HEK293 (cell line): ENCODE results near the gene SPART.

ENCODE experiments used
- CTCF ChIA-PET: fragments of 350-600 bp; formaldehyde crosslinking; extraction: SDS; loops from one replicate; lab custom pipeline; 2021; ENCODE audit warnings: antibody characterized with exemption; lab: Yijun Ruan, JAX
- POLR2A ChIA-PET: fragments of 300-600 bp; formaldehyde crosslinking; extraction: SDS; loops from one replicate; lab custom pipeline; 2020; ENCODE audit warnings: antibody characterized with exemption, inconsistent platforms; lab: Yijun Ruan, JAX
- H3K27ac ChIP-seq: fragments of 200-500 bp; sonication (Bioruptor generic); 2 replicates; pipeline ENCODE4 v1.5.1; 2014; ENCODE audit warnings: low read depth, low read length, control low read depth, inconsistent platforms; ENCODE audit errors: extremely low read depth
- H3K36me3 ChIP-seq, 2 experiments: fragments of 200-500 bp in 1 of 2; sonication (Bioruptor generic) in 1 of 2; 1 replicate in 1 of 2; 2 replicates in 1 of 2; pipeline ENCODE4 v1.5.1; 2014 to 2017; ENCODE audit warnings: inconsistent platforms in 2 of 2, low read length in 2 of 2; ENCODE audit not compliant: control insufficient read depth in 2 of 2, insufficient read depth in 1 of 2
- H3K4me1 ChIP-seq: fragments of 200-500 bp; sonication (Bioruptor generic); 2 replicates; pipeline ENCODE4 v1.5.1; 2014; ENCODE audit warnings: mild to moderate bottlenecking, low read length, inconsistent platforms; ENCODE audit not compliant: control insufficient read depth, insufficient read depth
- H3K4me3 ChIP-seq: 2 replicates; pipeline ENCODE4 v1.5.1; 2011; ENCODE audit warnings: low read depth, mild to moderate bottlenecking, control low read depth, low read length, moderate library complexity
- H3K9me3 ChIP-seq: fragments of 200-500 bp; sonication (Bioruptor generic); 2 replicates; pipeline ENCODE4 v1.5.1; 2014; ENCODE audit warnings: low read depth, low read length, inconsistent platforms; ENCODE audit not compliant: control insufficient read depth, insufficient read depth
- BCL6B ChIP-seq: fragments of 450-650 bp; formaldehyde crosslinking; IDR thresholded peaks from 2 replicates; pipeline ENCODE4 v1.5.1; 2017; ENCODE audit warnings: missing biosample characterization, missing genetic modification characterization
- KLF10 ChIP-seq: fragments of 450-650 bp; IDR thresholded peaks from 2 replicates; pipeline ENCODE4 v1.5.1; 2018; ENCODE audit warnings: missing biosample characterization, mild to moderate bottlenecking, missing genetic modification characterization
- KLF8 ChIP-seq: fragments of 450-650 bp; formaldehyde crosslinking; IDR thresholded peaks from 2 replicates; pipeline ENCODE4 v1.5.1; 2016; ENCODE audit warnings: missing biosample characterization, missing genetic modification characterization
- KLF9 ChIP-seq: fragments of 450-650 bp; formaldehyde crosslinking; IDR thresholded peaks from 2 replicates; pipeline ENCODE4 v1.5.1; 2016; ENCODE audit warnings: missing biosample characterization, missing genetic modification characterization, low read depth
- OVOL3 ChIP-seq: fragments of 450-650 bp; formaldehyde crosslinking; IDR thresholded peaks from 2 replicates; pipeline ENCODE4 v1.5.1; 2016; ENCODE audit warnings: missing biosample characterization, missing genetic modification characterization
- PRDM4 ChIP-seq: fragments of 450-650 bp; formaldehyde crosslinking; IDR thresholded peaks from 2 replicates; pipeline ENCODE4 v1.5.1; 2017; ENCODE audit warnings: missing biosample characterization, missing genetic modification characterization
- WT1 ChIP-seq: fragments of 450-650 bp; formaldehyde crosslinking; IDR thresholded peaks from 2 replicates; pipeline ENCODE4 v1.5.1; 2016; ENCODE audit warnings: missing biosample characterization, missing genetic modification characterization
- YY1 ChIP-seq: fragments of 450-650 bp; formaldehyde crosslinking; IDR thresholded peaks from 2 replicates; pipeline ENCODE4 v1.5.1; 2018; ENCODE audit warnings: missing biosample characterization, missing genetic modification characterization
- ZEB2 ChIP-seq: fragments of 450-650 bp; formaldehyde crosslinking; IDR thresholded peaks from 2 replicates; pipeline ENCODE4 v1.5.1; 2016; ENCODE audit warnings: missing biosample characterization, missing genetic modification characterization
- ZNF121 ChIP-seq: fragments of 450-650 bp; formaldehyde crosslinking; IDR thresholded peaks from 2 replicates; pipeline ENCODE4 v1.5.1; 2016; ENCODE audit warnings: missing biosample characterization, missing genetic modification characterization
- ZNF155 ChIP-seq: fragments of 450-650 bp; formaldehyde crosslinking; IDR thresholded peaks from 2 replicates; pipeline ENCODE4 v1.5.1; 2016; ENCODE audit warnings: missing biosample characterization, missing genetic modification characterization
- ZNF202 ChIP-seq: fragments of 450-650 bp; formaldehyde crosslinking; IDR thresholded peaks from 2 replicates; pipeline ENCODE4 v1.5.1; 2016; ENCODE audit warnings: missing biosample characterization, missing genetic modification characterization, borderline replicate concordance
- ZNF335 ChIP-seq: fragments of 450-650 bp; formaldehyde crosslinking; conservative IDR thresholded peaks from 2 replicates; pipeline ENCODE4 v1.5.1; 2016; ENCODE audit warnings: missing biosample characterization, missing genetic modification characterization
- ZNF449 ChIP-seq: fragments of 450-650 bp; formaldehyde crosslinking; IDR thresholded peaks from 2 replicates; pipeline ENCODE4 v1.5.1; 2017; ENCODE audit warnings: missing biosample characterization, mild to moderate bottlenecking, missing genetic modification characterization, moderate library complexity
- ZNF501 ChIP-seq: fragments of 450-650 bp; formaldehyde crosslinking; IDR thresholded peaks from 2 replicates; pipeline ENCODE4 v1.5.1; 2016; ENCODE audit warnings: missing biosample characterization, missing genetic modification characterization
- ZNF596 ChIP-seq: fragments of 450-650 bp; IDR thresholded peaks from 2 replicates; pipeline ENCODE4 v1.5.0; 2018; ENCODE audit warnings: missing biosample characterization, mild to moderate bottlenecking, missing genetic modification characterization, moderate library complexity
- ZNF600 ChIP-seq: fragments of 450-650 bp; formaldehyde crosslinking; IDR thresholded peaks from 2 replicates; pipeline ENCODE4 v1.5.1; 2016; ENCODE audit warnings: missing biosample characterization, missing genetic modification characterization
- ZNF654 ChIP-seq: fragments of 450-650 bp; formaldehyde crosslinking; IDR thresholded peaks from 2 replicates; pipeline ENCODE4 v1.5.1; 2016; ENCODE audit warnings: low read depth, missing biosample characterization, missing genetic modification characterization
- ZNF704 ChIP-seq: fragments of 450-650 bp; formaldehyde crosslinking; IDR thresholded peaks from 2 replicates; pipeline ENCODE4 v1.5.1; 2016; ENCODE audit warnings: missing biosample characterization, missing genetic modification characterization
- ZNF747 ChIP-seq: fragments of 450-650 bp; formaldehyde crosslinking; IDR thresholded peaks from 2 replicates; pipeline ENCODE4 v1.5.1; 2016; ENCODE audit warnings: missing biosample characterization, missing genetic modification characterization
- TF ChIP-seq, protein P1 (sequence below): fragments of 450-650 bp; formaldehyde crosslinking; IDR thresholded peaks from 2 replicates; pipeline ENCODE4 v1.5.1; 2016; ENCODE audit warnings: missing biosample characterization, missing genetic modification characterization
- TF ChIP-seq, protein P2 (sequence below): fragments of 450-650 bp; formaldehyde crosslinking; optimal IDR thresholded peaks from 2 replicates; pipeline ENCODE3; 2016; ENCODE audit warnings: missing biosample characterization, mild to moderate bottlenecking, missing genetic modification characterization
- TF ChIP-seq, protein P3 (sequence below): fragments of 450-650 bp; formaldehyde crosslinking; IDR thresholded peaks from 2 replicates; pipeline ENCODE4 v1.5.1; 2016; ENCODE audit warnings: missing biosample characterization, missing genetic modification characterization

The SPART gene

GRCh38 chr13:36345438-36346221 is 564 bp downstream of the SPART start:
- POLR2A ChIA-PET, result interaction anchor here (1.0 to 1.1 kb wide), 3 partner anchors 8 to 48 kb away, joined by 3 to 4 read pairs (median 3); partner anchors contain the start of gene CCDC169
- Histone ChIP-seq H3K4me3 (peak overlapping the region; percentile 75), H3K27ac (peak overlapping the region; percentile 96)
- no peak for TF ChIP-seq ZNF654
- peak; percentile 69 for TF ChIP-seq ZEB2 (tag by site-specific recombination)
- peak; percentile 41; the same call in 1 of the 2 replicates for TF ChIP-seq KLF10 (tag by site-specific recombination)
- no peak for TF ChIP-seq ZNF747
- TF ChIP-seq ZNF596 (tag by site-specific recombination), result peak; percentile 25; the same call in 1 of the 2 replicates
- TF ChIP-seq YY1 (tag by site-specific recombination), result no peak
- TF ChIP-seq, protein P1, sequence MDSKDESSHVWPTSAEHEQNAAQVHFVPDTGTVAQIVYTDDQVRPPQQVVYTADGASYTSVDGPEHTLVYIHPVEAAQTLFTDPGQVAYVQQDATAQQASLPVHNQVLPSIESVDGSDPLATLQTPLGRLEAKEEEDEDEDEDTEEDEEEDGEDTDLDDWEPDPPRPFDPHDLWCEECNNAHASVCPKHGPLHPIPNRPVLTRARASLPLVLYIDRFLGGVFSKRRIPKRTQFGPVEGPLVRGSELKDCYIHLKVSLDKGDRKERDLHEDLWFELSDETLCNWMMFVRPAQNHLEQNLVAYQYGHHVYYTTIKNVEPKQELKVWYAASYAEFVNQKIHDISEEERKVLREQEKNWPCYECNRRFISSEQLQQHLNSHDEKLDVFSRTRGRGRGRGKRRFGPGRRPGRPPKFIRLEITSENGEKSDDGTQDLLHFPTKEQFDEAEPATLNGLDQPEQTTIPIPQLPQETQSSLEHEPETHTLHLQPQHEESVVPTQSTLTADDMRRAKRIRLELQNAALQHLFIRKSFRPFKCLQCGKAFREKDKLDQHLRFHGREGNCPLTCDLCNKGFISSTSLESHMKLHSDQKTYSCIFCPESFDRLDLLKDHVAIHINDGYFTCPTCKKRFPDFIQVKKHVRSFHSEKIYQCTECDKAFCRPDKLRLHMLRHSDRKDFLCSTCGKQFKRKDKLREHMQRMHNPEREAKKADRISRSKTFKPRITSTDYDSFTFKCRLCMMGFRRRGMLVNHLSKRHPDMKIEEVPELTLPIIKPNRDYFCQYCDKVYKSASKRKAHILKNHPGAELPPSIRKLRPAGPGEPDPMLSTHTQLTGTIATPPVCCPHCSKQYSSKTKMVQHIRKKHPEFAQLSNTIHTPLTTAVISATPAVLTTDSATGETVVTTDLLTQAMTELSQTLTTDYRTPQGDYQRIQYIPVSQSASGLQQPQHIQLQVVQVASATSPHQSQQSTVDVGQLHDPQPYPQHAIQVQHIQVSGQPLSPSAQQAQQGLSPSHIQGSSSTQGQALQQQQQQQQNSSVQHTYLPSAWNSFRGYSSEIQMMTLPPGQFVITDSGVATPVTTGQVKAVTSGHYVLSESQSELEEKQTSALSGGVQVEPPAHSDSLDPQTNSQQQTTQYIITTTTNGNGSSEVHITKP, result 0 out of 2 replicates have a peak, but pooled peaks have one; percentile 36
- no peak for TF ChIP-seq ZNF155 (tag by site-specific recombination)
- TF ChIP-seq OVOL3 (tag by site-specific recombination), result no peak
- TF ChIP-seq, protein P2, sequence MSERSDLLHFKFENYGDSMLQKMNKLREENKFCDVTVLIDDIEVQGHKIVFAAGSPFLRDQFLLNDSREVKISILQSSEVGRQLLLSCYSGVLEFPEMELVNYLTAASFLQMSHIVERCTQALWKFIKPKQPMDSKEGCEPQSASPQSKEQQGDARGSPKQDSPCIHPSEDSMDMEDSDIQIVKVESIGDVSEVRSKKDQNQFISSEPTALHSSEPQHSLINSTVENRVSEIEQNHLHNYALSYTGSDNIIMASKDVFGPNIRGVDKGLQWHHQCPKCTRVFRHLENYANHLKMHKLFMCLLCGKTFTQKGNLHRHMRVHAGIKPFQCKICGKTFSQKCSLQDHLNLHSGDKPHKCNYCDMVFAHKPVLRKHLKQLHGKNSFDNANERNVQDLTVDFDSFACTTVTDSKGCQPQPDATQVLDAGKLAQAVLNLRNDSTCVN (tag by site-specific recombination), result no peak
- no peak for TF ChIP-seq ZNF202 (tag by site-specific recombination)
- TF ChIP-seq ZNF704, result no peak
- peak; percentile 15; the same call in 1 of the 2 replicates for TF ChIP-seq WT1
- peak; percentile 65 for TF ChIP-seq ZNF449 (tag by site-specific recombination)
- TF ChIP-seq, protein P3, sequence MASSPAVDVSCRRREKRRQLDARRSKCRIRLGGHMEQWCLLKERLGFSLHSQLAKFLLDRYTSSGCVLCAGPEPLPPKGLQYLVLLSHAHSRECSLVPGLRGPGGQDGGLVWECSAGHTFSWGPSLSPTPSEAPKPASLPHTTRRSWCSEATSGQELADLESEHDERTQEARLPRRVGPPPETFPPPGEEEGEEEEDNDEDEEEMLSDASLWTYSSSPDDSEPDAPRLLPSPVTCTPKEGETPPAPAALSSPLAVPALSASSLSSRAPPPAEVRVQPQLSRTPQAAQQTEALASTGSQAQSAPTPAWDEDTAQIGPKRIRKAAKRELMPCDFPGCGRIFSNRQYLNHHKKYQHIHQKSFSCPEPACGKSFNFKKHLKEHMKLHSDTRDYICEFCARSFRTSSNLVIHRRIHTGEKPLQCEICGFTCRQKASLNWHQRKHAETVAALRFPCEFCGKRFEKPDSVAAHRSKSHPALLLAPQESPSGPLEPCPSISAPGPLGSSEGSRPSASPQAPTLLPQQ (tag by site-specific recombination), result peak; percentile 9; the same call in 1 of the 2 replicates
- peak; percentile 44; the same call in 1 of the 2 replicates for TF ChIP-seq KLF9 (tag by site-specific recombination)
- 0 out of 2 replicates have a peak, but pooled peaks have one; percentile 55 for TF ChIP-seq KLF8 (tag by site-specific recombination)
- peak; percentile 71 for TF ChIP-seq BCL6B (tag by site-specific recombination)
- peak; percentile 78; the same call in 1 of the 2 replicates for TF ChIP-seq ZNF501 (tag by site-specific recombination)
- TF ChIP-seq ZNF335, result peak; percentile 69
- TF ChIP-seq ZNF121, result 0 out of 2 replicates have a peak, but pooled peaks have one; percentile 35
- no peak for TF ChIP-seq PRDM4 (tag by site-specific recombination)
- TF ChIP-seq ZNF600 (tag by site-specific recombination), result 0 out of 2 replicates have a peak, but pooled peaks have one; percentile 35

More at GRCh38 chr13:36345438-36346221, 564 bp downstream of the SPART start:
- H3K36me3 ChIP-seq, result no peaks in the 10 kb centered on the region
- H3K4me1 ChIP-seq, result no peaks in the 10 kb centered on the region
- H3K9me3 ChIP-seq, result no peaks in the 10 kb centered on the region
- CTCF ChIA-PET, result interaction anchor here (1.2 kb wide), 1 partner anchor 50 kb away, joined by 4 read pairs; no protein-coding TSS in a partner anchor
